Iris pigment epithelial cell (primary cell): Measurements from ENCODE around the gene IRF8.

Experiments used
- DNase-seq: peaks from one replicate; pipeline ENCODE4 v3.0.0-alpha.2; 2011; ENCODE audit warnings: low read depth

The IRF8 gene

DNA sequence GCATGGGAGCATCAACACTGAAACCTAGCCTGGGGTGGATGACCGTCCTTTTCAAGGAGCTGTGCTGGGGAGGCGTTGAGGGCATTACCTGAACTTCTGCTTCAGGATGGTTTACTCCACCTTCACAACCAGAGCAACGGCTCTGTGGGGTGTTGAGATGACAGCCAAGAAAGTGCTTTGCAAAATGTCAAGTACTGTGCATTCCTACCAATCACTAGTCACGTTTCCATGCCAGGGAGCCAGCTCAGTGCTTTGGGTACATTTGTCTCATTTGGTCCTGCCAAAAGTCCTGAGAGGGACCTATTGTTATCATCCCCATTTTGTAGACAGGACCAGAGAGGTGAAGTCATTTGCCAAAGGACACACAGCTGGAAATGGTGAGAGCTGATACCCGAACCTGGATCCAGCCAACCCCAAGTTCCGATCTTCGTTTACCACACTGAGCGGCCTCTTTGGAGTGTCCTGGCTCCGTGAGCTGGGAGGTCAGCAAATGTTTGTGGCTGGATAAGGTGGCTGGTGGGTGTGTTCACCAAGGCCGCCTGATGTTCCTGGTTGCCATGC is 61.6 kb downstream of the IRF8 start:
- no peak for DNase-seq

DNA sequence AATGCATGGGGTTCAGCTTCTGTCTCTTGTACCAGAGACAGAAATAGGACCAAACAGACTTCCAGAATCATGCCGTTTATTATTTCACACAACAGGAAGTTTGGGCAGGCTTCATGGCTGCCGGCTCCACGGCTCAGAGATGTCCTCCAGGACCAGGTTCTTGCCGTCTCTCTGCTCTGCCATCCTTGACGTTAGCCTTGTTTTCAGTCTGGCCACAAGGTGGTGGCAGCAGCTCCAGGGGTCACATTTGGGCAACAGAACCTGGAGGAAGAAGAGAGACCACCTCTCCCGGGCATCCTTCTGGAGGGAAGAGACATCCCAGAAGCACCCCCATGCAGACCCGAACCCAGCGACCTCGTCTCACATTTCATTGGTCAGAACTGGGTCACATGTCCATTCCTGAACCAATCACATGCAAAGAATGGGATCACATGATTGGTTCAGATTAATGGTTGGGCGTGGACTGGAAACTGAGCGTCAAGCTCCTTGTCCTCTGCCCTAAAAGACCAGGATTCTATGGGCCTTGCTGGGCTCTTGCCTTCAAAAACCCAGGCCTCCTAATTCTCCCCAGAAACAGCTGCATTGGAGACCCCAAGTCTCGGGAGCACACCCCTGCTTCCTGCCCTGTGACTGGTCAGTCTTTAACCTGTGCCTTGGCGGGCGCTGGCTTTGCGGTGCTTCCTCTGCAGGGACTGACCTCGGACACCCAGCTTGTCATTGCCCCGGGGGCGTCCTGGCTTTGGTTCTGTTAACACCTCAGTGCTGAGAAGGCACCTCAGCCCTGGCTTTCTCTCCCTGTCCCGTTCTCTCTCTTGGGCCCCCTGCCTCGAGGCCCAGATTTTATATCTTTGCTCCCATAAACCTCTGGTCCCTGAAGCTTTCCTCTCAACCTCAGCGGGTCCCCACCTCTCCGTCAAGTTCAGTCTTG is 63.3 kb downstream of the IRF8 start:
- DNase-seq, result no peak

DNA sequence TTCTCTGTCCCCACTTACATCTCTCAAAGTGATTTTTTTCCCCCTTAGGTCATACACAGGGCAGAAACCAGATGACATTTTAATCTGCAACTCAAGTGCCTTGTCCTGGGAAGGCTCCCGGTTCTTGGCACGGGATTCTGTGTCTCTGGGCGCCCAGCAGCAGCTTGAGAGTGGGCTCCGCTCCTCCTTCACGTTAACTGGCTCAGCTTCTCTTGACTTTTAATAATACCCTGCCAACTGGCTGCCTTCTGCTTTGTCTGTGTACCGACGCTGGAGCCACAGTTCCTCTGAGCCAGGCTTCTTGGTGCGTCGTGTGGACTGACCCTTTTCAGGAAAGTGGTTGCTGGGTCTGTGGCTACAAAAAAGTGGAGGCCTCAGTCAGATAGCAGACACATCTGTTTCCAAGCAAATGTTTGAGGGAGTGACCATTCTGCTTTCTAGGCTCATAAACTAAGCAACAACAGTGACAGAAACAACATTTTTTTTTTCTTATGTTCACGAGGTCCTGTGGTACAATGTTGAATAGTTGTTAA is 64.9 kb downstream of the IRF8 start:
- peak; percentile 30 for DNase-seq

DNA sequence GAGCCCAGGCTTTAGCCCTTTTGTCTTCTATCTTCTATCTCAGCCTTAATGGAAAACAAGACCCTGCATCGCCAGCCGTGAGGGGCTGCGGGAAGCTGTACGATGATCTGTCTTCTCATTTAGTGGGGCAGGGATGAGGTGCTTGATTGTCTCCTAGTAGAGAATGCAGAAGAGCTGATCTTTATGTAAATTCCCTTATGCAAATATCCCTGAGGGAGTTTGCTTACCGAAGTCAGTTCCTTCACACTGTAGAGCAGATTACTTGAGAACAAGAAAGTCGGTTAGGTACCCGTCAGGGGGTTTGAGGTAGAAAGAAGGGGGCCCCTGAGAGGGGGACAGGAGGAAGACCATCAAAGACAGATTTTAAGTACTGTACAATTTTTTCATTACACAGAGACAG is 66.2 kb downstream of the IRF8 start:
- DNase-seq, result no peak

DNA sequence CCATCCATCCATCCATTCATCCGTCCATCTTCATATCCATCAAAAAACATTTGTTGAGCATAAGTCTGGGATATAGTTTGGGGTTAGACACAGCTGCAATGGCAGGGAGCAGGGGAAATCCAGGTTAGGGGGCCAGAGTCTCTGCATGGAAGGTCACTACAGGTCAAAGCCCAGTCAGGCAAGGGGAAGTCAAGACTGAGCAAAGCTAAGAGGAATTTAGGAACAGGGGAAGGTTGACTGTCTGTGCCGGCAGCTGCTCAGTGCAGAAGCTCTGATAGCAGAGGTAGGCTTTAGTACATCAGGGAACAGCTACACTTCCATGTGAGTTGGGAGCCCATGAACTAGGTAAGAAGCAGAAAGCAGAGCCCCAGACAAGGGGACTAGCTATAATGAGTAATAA is 68.1 kb downstream of the IRF8 start:
- no peak for DNase-seq

DNA sequence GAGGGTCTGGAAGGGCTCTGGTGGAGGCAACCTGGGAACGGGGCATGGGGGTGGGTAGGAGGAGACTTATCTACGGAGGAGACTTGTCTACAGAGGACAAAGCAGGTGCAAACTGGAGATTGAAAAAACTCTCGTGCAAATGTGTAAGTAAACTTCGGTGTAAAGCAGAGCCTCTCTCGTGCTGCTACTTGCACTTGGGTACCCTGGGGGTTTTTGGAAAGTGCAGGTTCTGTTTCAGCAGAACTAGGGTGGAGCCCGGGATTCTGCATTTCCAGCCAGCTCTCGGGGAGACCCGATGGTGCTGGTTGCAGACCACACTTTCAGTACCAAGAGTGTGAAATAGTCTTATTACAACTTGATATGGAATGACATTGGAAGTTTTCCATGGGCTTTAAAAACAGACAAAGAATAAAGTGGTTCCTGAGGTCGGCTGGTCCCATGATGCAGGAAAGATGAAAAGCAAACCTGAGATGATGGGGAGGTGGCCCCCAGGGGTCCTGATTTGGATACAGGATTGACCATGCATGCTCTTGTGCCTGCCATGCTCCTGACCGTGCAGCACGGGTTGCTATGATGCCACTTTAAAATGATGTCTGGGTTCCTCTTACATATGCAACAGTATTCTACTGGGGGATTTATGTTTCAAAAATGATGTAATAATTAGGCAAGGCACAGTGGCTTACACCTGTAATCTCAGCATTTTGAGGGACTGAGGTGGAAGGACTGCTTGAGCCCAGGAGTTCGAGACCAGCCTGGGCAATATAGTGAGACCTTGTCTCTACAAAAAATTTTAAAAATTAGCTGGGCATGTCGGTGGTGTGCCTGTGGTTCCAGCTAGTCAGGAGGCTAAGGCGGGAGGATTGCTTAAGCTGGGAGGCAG is 69.3 kb downstream of the IRF8 start:
- peak; percentile 12 for DNase-seq

DNA sequence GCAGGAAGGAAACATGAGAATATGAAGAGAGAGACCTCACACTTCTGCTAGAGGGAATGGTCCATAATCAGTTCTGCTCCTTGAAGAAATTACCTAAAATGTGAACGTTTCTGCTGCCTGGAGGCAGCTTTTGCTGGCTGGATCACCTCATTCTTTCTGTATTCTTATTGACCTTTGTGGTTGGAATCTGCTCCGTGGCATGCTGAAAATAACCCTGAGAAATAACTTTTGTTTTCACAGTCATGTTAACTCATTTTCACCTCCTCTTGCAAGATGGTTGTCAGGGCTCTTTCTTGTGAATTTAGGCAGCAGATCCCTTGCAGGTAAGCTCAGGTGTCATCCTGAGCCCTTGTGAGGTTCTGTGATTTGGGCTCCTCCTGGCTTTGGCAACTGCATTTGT is 70.2 kb downstream of the IRF8 start:
- DNase-seq, result peak; percentile 84

DNA sequence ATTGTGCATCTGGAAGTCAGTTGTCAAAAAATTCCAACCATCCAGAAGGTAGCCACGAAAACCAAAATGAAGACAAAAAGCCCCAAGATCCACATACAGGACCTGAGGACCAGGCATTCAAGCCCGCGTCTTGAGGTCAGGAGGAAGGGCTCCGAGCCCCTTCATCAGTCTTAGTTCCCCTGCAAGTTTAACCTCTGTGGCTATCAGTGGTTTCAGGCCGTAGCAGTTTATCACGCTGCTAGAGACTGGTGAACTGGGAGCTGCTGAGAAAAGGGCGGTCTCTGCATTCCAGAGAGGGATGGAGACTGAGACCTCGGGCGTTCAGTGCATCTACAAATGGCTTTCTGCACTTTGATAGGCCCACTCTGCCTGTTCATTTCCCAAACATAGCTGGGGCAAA is 70.6 kb downstream of the IRF8 start:
- peak; percentile 44 for DNase-seq

DNA sequence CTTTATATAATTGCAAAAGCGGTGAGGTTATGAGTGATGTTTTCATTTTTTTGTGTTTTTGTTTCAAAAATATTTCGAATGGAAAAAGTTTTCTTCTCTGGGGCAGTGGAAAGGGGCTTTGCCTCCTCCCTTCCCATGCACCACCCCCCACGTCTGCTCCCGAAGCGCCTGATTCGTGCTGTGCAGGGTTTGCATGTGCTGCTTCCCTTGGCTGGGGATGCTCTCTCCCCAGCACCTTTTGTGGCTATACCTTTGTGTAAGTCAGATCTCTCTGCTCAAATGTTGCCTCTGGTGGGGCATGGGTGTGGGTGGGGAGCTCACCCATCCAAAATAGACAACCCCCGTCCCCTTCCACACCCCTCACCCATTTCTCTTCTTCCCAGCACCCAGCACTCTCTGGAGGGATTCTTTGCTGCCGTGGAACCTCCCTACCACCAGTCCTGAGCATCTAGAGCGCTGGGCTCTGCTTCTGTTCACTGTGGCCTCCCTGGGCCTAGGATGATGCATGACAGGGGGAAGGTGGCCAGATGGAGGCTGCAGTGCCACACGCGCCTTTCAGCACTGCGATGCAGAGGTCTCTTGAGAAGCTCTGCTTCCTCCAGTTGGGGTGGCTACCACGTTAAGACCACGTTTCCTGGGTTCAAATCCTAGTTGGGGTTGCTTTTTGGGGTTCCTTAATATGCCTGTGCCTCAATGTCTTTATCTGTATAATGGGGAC is 71.2 kb downstream of the IRF8 start:
- DNase-seq, result no peak

DNA sequence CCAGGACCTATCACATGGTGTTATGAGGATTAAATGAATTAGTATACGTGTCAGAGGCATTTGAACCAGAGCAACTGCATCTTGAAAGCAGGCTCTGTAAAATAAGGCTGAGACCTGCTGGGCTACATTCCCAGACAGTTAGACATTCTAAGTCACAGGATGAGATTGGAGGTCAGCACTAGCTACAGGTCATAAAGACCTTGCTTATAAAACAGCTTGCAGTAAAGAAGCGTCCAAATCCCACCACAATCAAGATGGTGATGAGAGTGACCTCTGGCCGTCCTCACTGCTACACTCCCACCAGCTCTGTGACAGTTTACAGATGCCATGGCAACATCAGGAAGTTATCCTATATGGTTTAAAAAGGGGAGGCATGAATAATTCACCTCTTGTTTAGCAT is 71.8 kb downstream of the IRF8 start:
- DNase-seq, result peak; percentile 44
